ENCODE data around the gene NPAS3.

NPAS3 gene

GRCh38 chr14:33781236-33781635 lies 842.6 kb downstream of the NPAS3 start:
- DNase-seq: no peak

- DNase-seq: no peak
Measured at GRCh38 chr14:33782923-33783322, 844.2 kb downstream of the NPAS3 start.

GRCh38 chr14:33786091-33786825 lies 847.6 kb downstream of the NPAS3 start:
- no peak for DNase-seq

GRCh38 chr14:33788161-33788560 lies 849.5 kb downstream of the NPAS3 start:
- no peak for DNase-seq

- DNase-seq: no peak
Measured at GRCh38 chr14:33790996-33791395, 852.3 kb downstream of the NPAS3 start.

- no peak for DNase-seq
Measured at GRCh38 chr14:33792009-33792719, 853.5 kb downstream of the NPAS3 start.

GRCh38 chr14:33792720-33793368 lies 854.2 kb downstream of the NPAS3 start:
- DNase-seq: peak; percentile 64

- DNase-seq: no peak
Measured at GRCh38 chr14:33793398-33794110, 854.9 kb downstream of the NPAS3 start.

GRCh38 chr14:33794791-33795305 lies 856.2 kb downstream of the NPAS3 start:
- DNase-seq: no peak

GRCh38 chr14:33796356-33796755 lies 857.7 kb downstream of the NPAS3 start:
- no peak for DNase-seq

- no peak for DNase-seq
Measured at GRCh38 chr14:33799705-33800570, 861.3 kb downstream of the NPAS3 start.

GRCh38 chr14:33800735-33801163 lies 862.1 kb downstream of the NPAS3 start:
- no peak for DNase-seq

GRCh38 chr14:33802737-33803136 lies 864.1 kb downstream of the NPAS3 start:
- no peak for DNase-seq

GRCh38 chr14:33805593-33805992 lies 866.9 kb downstream of the NPAS3 start:
- no peak for DNase-seq

- DNase-seq: no peak
Measured at GRCh38 chr14:33806905-33807304, 868.2 kb downstream of the NPAS3 start.

- DNase-seq: no peak
Measured at GRCh38 chr14:33808187-33808586, 869.5 kb downstream of the NPAS3 start.

- no peak for DNase-seq
Measured at GRCh38 chr14:33809396-33809981, 870.8 kb downstream of the NPAS3 start.

- DNase-seq: no peak
Measured at GRCh38 chr14:33810308-33810707, 871.6 kb downstream of the NPAS3 start.

- no peak for DNase-seq
Measured at GRCh38 chr14:33811721-33812120, 873.0 kb downstream of the NPAS3 start.

- no peak for DNase-seq
Measured at GRCh38 chr14:33812181-33812580, 873.5 kb downstream of the NPAS3 start.

GRCh38 chr14:33812601-33813000 lies 873.9 kb downstream of the NPAS3 start:
- DNase-seq: no peak

GRCh38 chr14:33814010-33814409 lies 875.3 kb downstream of the NPAS3 start:
- DNase-seq: no peak
